OCI-M1 (cell line): Measurements from ENCODE around the gene PIGU.

ENCODE experiments used
- DNase-seq: peaks from one replicate; lab custom pipeline; 2025; lab: John Stamatoyannopoulos, UW

Gene PIGU

DNA sequence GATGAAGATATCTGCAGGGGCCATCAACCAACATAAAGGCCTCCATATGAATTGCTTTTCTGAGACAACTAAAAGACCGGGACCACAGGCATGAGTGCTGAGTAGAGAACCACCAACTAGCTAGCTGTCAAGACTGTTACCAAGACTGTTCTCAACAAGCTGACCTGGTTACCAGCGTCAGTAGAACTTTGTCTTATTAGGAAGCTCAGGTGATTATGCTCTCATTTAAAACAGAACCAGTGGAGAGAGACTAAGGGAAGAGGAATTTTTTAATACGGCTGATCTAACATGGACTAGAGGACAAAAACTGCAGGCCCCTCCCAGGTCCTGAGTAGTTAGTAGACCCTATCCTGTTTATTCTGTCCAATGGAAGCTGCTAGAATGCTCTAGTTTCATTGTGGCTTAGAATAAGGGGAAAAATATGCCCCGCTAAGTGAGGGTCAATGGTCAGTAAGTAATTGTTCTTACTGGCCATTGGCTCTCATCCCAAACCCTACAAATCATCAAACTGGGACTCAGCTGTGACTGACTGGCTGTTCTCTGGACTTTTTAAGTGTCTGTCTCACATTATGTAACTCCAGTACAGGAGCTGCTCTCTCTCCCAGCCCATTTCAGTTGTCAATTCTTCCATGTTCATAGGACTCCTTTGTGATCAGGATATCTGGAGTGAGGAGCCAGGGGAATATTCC is 164.5 kb downstream of the PIGU start:
- no peak for DNase-seq

DNA sequence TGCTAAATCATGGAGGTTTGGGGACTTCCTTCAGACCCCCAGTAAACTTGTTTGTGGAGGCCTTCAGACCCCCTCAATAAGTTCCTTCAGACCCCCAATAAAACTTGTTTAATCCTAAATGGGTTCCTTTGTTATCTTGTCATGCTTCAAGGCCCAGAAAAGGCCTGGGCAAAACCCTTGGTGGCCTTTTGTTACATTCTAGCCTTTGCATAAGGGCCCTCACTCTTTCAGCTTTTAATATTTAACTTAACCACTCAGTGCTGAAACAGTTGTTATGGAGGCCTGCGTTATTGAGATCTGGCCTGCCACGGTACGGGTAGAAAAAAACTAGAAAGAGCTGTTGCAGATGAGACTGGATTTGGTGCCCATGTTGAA is 165.0 kb downstream of the PIGU start:
- no peak for DNase-seq

DNA sequence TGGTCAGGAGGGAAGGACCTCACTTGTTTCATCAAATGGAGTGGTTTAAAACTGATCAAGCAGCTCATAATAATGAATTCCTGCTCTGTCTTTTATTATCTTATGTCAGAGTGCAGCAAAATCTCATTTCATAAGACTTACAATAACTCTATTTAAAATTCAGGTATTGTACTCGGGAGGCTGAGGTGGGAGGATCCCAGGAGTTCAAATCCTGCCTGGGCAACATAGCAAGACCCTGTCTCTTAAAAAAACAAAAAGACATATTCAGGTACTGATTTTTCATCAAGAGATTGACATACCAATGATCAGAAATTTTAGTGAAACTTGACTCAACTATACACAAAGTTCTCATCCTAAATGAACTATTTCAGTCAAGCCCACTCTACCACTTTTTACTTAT is 166.3 kb downstream of the PIGU start:
- DNase-seq = no peak
